GM19438 (cell line): Measurements from ENCODE around the gene SPP2.

ENCODE experiments used
- ATAC-seq: cut with Tn5 transposase; IDR thresholded peaks from one replicate; pipeline ENCODE4 v1.9.1; 2021; ENCODE audit warnings: low read depth; ENCODE audit not compliant: unreplicated experiment

Gene SPP2

GRCh38 chr2:234033885-234034284 is 16.6 kb upstream of the SPP2 start:
- no peak for ATAC-seq

- no peak for ATAC-seq
Measured at GRCh38 chr2:234038076-234038802, 12.3 kb upstream of the SPP2 start.

GRCh38 chr2:234044157-234044556 is 6.3 kb upstream of the SPP2 start:
- no peak for ATAC-seq

- no peak for ATAC-seq
Measured at GRCh38 chr2:234046521-234046920, 4.0 kb upstream of the SPP2 start.

GRCh38 chr2:234047361-234047760 is 3.1 kb upstream of the SPP2 start:
- no peak for ATAC-seq

GRCh38 chr2:234048049-234048448 is 2.5 kb upstream of the SPP2 start:
- no peak for ATAC-seq

GRCh38 chr2:234051374-234052070 is 1.0 kb downstream of the SPP2 start:
- no peak for ATAC-seq

- no peak for ATAC-seq
Measured at GRCh38 chr2:234058881-234059280, 8.4 kb downstream of the SPP2 start.

- no peak for ATAC-seq
Measured at GRCh38 chr2:234060236-234060635, 9.7 kb downstream of the SPP2 start.

- no peak for ATAC-seq
Measured at GRCh38 chr2:234061624-234062257, 11.2 kb downstream of the SPP2 start.

GRCh38 chr2:234066587-234066986 is 16.1 kb downstream of the SPP2 start:
- ATAC-seq = no peak

GRCh38 chr2:234071664-234072063 is 21.2 kb downstream of the SPP2 start:
- no peak for ATAC-seq

GRCh38 chr2:234072454-234072853 is 22.0 kb downstream of the SPP2 start:
- no peak for ATAC-seq

- ATAC-seq = no peak
Measured at GRCh38 chr2:234074751-234075517, 24.4 kb downstream of the SPP2 start.

GRCh38 chr2:234075518-234075915 is 25.0 kb downstream of the SPP2 start:
- ATAC-seq = no peak

GRCh38 chr2:234075947-234076346 is 25.4 kb downstream of the SPP2 start:
- no peak for ATAC-seq

- ATAC-seq = no peak
Measured at GRCh38 chr2:234076451-234076850, 25.9 kb downstream of the SPP2 start.

GRCh38 chr2:234078129-234078528 is 27.6 kb downstream of the SPP2 start:
- ATAC-seq = no peak

GRCh38 chr2:234081970-234082822 is 31.7 kb downstream of the SPP2 start:
- ATAC-seq = no peak
